ENCODE results near the gene SNU13.

DNA sequence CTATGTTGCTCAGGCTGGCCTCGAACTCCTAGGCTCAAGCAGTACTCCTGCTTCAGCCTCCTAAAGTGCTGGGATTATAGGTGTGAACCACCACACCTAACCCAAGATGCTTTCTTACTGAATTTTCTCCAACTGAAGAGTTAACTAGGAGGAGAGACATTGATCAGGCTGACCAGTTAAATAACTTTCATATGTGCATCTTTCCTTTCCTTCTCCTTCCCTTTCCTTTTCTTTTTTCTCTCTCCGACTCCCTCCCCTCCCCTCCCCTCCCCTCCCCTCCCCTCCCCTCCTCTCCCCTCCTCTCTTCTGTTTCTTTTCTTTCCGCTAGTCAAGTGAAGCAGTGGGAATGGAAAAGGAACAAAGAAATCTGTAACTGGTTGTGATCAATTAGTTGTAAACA is 40.9 kb downstream of the SNU13 start:
- TF ChIP-seq, protein P1, sequence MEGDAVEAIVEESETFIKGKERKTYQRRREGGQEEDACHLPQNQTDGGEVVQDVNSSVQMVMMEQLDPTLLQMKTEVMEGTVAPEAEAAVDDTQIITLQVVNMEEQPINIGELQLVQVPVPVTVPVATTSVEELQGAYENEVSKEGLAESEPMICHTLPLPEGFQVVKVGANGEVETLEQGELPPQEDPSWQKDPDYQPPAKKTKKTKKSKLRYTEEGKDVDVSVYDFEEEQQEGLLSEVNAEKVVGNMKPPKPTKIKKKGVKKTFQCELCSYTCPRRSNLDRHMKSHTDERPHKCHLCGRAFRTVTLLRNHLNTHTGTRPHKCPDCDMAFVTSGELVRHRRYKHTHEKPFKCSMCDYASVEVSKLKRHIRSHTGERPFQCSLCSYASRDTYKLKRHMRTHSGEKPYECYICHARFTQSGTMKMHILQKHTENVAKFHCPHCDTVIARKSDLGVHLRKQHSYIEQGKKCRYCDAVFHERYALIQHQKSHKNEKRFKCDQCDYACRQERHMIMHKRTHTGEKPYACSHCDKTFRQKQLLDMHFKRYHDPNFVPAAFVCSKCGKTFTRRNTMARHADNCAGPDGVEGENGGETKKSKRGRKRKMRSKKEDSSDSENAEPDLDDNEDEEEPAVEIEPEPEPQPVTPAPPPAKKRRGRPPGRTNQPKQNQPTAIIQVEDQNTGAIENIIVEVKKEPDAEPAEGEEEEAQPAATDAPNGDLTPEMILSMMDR (IDR thresholded peaks at IDR 0.05; ENCODE audit: poor library complexity) = no peak
- TF ChIP-seq EZH2 (IDR thresholded peaks at IDR 0.05; ENCODE audit: borderline replicate concordance) = no peak
- no peak for TF ChIP-seq EZH2phosphoT487 (IDR thresholded peaks at IDR 0.05; ENCODE audit: low read depth, severe bottlenecking, unreplicated experiment)
